GM12891 (cell line): Measurements from ENCODE around the gene VMO1.

ENCODE experiments used
- DNase-seq: peaks from one replicate; pipeline ENCODE4 v3.0.0; 2011; ENCODE audit warnings: low spot score; ENCODE audit not compliant: insufficient read length
- FAIRE-seq: peaks from 2 replicates; lab custom pipeline; 2011; peaks lifted over from hg19 to GRCh38; lab: Jason Lieb, UNC
- PAX5 ChIP-seq: IDR thresholded peaks from 2 replicates; pipeline ENCODE4 v1.6.1; 2011; ENCODE audit warnings: low read length, moderate library complexity, mild to moderate bottlenecking; ENCODE audit not compliant: insufficient read depth, severe bottlenecking
- POLR2A ChIP-seq: IDR thresholded peaks from 2 replicates; pipeline ENCODE4 v1.6.1; 2011; ENCODE audit warnings: low read depth, low read length, control low read depth
- POLR2AphosphoS5 ChIP-seq: IDR thresholded peaks from 2 replicates; pipeline ENCODE4 v1.6.1; 2011; ENCODE audit warnings: low read depth, low read length, control low read depth
- POU2F2 ChIP-seq: IDR thresholded peaks from 2 replicates; pipeline ENCODE4 v1.6.1; 2011; ENCODE audit warnings: low read depth, mild to moderate bottlenecking, control low read depth, low read length, moderate library complexity
- SPI1 ChIP-seq: IDR thresholded peaks from 2 replicates; pipeline ENCODE4 v1.6.1; 2011; ENCODE audit warnings: low read depth, low read length, control low read depth
- TAF1 ChIP-seq: IDR thresholded peaks from 2 replicates; pipeline ENCODE4 v1.6.1; 2011; ENCODE audit warnings: low read depth, low read length, control low read depth

VMO1 gene

DNA sequence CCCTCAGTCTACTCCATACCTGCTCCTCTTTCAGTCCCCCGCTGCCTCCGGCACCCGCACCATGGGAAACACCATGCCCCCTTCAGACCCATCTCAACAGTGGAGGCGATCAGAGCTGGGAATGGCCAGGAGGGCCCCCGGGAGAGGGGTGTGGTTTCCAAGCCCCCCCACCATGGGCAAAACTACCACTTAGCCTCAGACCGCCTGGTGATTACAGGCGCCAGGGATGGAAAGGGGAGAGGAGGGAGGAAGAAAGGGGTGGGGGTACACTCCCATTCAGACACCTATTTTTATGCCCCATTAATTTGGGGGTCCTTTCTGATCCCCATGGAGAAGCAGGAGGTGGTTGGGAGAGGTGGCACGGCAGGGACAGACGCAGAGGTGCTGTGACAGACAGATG lies 16.1 kb upstream of the VMO1 start, which contains the start of gene C17orf114:
Gene C17orf114, minus strand, starts transcription at position 101 of the 400 bp plus-strand sequence.
- FAIRE-seq: no peak
- no peak for TF ChIP-seq POLR2A
- TF ChIP-seq SPI1: no peak
- TF ChIP-seq PAX5: no peak
- no peak for TF ChIP-seq POU2F2
- TF ChIP-seq TAF1: no peak
- no peak for TF ChIP-seq POLR2AphosphoS5
- no peak for DNase-seq

DNA sequence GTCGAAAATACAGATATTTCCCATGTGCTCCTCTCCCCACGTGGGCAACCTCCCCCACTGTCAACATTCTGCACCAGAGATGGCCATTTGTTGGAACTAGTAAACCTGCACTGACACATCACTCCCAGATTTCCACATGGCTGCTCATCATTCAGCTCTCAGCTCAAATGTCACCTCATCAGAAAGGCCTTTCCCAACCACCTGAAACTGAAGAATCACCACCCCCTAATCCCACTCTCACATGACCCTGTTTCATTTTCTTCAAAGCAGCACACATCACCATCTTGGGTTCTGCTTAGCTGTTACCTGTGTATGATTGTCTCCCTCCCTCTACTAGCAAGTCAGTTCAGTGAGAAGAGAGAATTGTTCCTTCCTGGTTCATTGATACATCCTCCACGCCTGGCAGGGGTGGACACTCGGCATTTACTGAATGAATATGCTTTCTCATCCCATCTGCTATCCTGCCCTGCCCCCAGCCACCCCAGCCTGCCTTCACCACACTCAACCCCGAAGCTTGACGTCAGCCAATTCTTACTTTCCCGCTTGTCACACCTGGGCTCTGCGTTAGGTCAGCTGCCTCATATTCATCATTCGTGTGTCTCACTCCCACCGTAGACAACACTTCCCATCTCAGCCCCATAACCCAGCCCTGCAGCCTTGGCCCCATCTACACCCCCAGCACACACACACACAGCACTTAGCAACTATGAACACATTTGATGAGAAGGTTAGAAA lies 14.5 kb upstream of the VMO1 start:
- DNase-seq (no peak), FAIRE-seq (peak; percentile 92)
- TF ChIP-seq POLR2A: no peak
- TF ChIP-seq POLR2AphosphoS5: no peak
- TF ChIP-seq PAX5: no peak
- no peak for TF ChIP-seq POU2F2
- TF ChIP-seq TAF1: no peak
- TF ChIP-seq SPI1: no peak

DNA sequence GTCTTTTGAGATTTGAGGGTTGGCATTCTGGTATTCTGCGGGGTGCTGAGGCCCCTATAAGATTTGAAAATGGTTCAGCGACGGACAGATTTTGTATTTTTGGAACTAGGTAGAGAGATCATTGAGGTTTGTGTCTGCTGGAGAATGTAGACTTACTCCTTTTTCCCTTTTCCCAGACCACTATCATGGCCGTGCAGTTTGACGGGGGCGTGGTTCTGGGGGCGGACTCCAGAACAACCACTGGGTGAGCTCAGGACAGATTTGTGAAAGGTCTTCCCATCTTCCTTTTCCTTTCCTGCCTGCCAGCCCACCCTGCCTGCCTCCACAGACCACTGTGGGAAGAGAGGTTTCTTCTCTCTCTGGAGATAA lies 10.4 kb upstream of the VMO1 start:
- FAIRE-seq: no peak

DNA sequence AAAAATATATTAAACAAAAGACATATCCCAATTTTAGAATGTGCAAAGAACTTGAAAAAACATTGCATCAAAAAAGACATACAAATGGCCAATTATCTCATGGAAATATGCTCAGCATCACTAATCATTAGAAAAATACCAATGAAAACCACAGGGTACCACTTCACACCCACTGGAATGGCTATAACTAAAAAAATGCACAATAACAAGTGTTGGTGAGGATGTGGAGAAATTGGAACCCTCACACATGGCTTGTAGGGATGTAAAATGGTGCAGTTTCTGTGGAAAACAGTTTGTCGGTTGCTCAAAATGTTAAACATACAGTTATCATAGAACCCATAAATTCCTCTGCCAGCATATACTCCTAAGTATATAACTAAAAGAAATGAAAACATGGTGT lies 9.0 kb upstream of the VMO1 start:
- FAIRE-seq: no peak
- no peak for TF ChIP-seq POU2F2
- TF ChIP-seq POLR2A: no peak
- no peak for TF ChIP-seq PAX5
- TF ChIP-seq POLR2AphosphoS5: no peak
- no peak for TF ChIP-seq SPI1
- TF ChIP-seq TAF1: no peak
- no peak for DNase-seq

More for the DNA sequence above, 10.4 kb upstream of the VMO1 start:
- DNase-seq: no peak
- 0 out of 2 replicates have a peak, but pooled peaks have one; percentile 20 for TF ChIP-seq SPI1
- TF ChIP-seq POU2F2: no peak

DNA sequence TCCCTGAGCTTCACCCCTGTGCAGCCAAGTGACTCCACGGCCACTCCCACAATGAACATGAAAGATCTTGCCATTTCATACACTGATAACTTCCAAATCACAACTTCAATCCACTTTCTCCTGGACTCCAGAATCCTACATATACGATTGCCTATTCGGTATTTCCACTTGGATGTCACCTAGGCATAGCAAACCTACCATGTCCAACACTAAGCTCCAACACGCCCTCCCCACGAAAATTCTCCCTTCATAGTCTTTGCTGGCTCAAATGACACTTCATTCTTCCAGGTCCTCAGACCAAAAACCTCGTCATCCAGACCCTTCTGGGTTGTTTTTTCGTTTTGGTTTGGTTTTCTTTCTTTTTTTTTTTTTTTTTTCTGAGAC lies 4.5 kb upstream of the VMO1 start:
- TF ChIP-seq SPI1 (no peak), TAF1 (no peak), PAX5 (no peak), POLR2AphosphoS5 (no peak), POLR2A (no peak), POU2F2 (no peak)
- DNase-seq (no peak), FAIRE-seq (no peak)

DNA sequence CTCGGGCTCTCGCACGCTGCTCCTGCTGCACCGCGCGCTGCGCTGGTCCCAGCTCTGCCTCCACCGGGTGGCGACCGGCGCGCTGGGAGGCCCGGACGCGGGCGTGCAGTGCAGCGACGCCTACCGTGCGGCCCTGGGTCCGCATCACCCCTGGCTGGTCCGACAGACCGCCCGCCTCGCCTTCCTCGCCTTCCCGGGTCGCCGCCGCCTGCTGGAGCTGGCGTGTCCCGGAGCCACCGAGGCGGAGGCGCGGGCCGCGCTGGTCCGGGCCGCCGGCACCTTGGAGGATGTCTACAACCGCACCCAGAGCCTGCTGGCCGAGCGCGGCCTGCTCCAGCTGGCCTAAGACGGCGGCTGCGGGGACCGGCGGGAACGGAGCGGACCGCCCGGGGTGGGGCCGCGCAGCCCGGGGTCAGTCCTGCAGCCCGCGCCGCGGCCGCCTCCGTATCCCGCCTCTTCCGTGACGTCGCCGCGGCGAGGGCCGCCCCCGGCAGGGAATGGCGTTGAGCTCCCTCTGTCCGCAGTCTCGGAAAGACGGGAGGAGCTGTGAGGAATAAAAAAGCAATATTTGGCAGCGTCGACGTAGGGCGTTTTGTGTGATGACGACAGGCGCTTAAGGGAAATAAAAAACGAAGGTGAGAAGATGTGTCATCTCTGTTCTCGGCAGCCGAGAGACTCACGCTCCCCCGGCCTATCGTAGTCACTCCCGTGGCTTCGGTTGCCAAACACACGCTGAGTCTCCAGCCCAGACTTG lies 4.0 kb upstream of the VMO1 start:
- peak; percentile 96 for DNase-seq
- TF ChIP-seq POLR2AphosphoS5 (no peak), SPI1 (no peak), TAF1 (no peak), POLR2A (no peak), POU2F2 (no peak), PAX5 (no peak)
- FAIRE-seq: peak; percentile 96

DNA sequence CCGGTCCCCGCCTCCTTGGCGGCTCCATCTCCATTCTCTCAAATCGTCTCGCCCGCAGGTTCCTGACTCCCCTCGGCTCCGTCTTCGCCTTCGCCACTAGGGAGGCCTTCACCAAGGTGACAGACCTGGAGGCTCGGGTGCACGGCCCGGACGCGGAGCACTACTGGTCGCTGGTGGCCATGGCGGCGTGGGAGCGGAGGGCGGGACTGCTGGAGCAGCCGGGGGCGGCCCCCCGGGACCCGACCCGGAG lies 3.5 kb upstream of the VMO1 start:
- FAIRE-seq (no peak), DNase-seq (no peak)
- TF ChIP-seq TAF1: no peak
- no peak for TF ChIP-seq POLR2AphosphoS5
- TF ChIP-seq POLR2A: no peak
- TF ChIP-seq PAX5: no peak
- TF ChIP-seq POU2F2: no peak
- no peak for TF ChIP-seq SPI1

DNA sequence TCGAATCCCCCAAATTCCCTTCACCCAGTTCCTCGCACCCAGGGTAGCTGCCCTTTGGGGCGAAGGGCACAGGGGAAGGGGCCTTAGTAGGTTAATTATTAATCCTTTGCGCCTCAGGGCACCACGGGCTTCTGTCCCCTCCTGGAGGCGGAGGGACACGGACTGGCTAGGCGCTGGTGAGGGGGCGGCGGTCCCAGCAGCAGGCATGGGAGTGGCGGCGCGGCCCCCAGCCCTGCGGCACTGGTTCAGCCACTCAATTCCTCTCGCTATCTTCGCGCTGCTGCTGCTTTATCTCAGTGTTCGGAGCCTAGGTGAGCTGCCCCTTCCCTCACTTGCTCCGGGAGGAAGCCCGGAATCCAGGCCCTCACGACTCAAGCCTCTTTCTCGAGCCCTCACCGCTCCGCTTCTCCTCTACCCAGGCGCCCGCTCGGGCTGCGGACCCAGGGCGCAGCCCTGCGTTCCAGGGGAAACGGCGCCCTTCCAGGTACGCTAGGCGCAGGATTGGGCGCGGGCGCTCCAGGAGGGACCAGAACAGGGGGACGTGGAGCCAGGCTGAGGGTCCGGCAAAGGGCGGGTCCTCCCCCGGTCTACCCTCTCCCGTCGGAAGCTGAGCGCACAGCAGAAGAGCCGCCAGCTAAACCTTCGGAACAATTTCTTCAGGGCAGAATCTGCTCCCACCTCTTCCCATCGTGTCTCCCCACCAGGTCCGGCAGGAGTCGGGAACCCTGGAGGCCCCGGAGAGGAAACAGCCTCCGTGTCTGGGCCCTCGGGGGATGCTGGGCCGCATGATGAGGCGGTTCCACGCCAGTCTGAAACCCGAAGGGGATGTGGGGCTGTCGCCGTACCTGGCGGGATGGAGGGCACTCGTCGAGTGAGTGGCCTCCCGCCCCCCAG lies 2.9 kb upstream of the VMO1 start, which contains the start of gene GLTPD2:
Gene GLTPD2, plus strand, starts transcription at position 158 of the 894 bp plus-strand sequence. Its CDS starts 48 bp downstream, at position 206.
- FAIRE-seq (peak; percentile 31), DNase-seq (no peak)
- no peak for TF ChIP-seq POLR2AphosphoS5
- TF ChIP-seq PAX5: no peak
- no peak for TF ChIP-seq POU2F2
- TF ChIP-seq SPI1: no peak
- no peak for TF ChIP-seq POLR2A
- TF ChIP-seq TAF1: no peak

DNA sequence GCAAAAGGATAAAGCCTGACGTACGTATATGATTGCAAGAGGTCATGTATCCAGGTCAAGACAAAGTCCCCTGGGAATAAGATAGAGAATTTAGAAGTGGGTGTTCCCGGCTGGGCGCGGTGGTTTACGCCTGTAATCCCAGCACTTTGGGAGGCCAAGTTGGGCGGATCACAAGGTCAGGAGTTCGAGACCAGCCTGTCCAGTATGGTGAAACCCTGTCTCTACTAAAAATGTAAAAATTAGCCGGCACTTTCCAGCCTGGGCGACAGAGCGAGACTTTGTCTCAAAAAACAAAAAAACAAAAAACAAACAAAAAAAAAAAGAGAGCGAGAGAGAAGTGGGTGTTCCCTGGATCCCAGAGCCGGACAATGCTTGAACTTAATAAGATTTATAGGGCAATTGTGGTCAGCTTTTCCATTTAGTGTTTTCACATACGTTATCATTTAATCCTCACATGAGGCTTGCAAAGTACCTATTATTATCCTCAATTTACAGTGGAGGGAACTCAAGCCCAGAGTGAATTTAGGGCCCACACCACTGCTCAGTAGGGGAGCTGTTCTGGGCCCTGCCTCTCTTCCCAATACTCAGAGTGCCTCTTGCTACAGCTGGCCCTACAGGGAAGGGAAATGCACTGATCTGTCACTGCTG lies 2.1 kb upstream of the VMO1 start:
- TF ChIP-seq POU2F2 (no peak), PAX5 (no peak), POLR2AphosphoS5 (no peak), TAF1 (no peak), SPI1 (no peak), POLR2A (no peak)
- FAIRE-seq: no peak
- DNase-seq: no peak
